Measurements from ENCODE around the gene IFT25. TPM values are rescaled to one million over a fixed set of nuclear protein-coding genes. Genes with fewer than 3 reads are reported as not detected.

The IFT25 gene
- total RNA-seq, 1 donor from 2014 or later: 19.4 TPM

GRCh38 chr1:53949023-53949990 is 3.8 kb upstream of the IFT25 start:
- no peak overlapping the region for H3K4me3 ChIP-seq
- DNase-seq (ENCODE audit: extremely low spot score in 2 of 2): no peak
- no peaks in the 10 kb centered on the region for H3K9me3 ChIP-seq
- H3K36me3 ChIP-seq: peaks cover 0 to 24% of the 10 kb centered on the region in 2 donors
- no peaks in the 10 kb centered on the region for H3K27me3 ChIP-seq
- H3K4me1 ChIP-seq: peaks cover 36% of the 10 kb centered on the region
- H3K27ac ChIP-seq: no peak overlapping the region
- intact Hi-C loops (cut with DNase I): loop anchor here (5.0 kb wide), 2 partner anchors 57 to 103 kb away; partner anchors contain the start of genes DIO1, TCEANC2 and TMEM59
- TF ChIP-seq CTCF (IDR thresholded peaks at IDR 0.05) (peak in 1 of 3 experiments; percentile 11), POLR2AphosphoS5 (IDR thresholded peaks at IDR 0.05; ENCODE audit: insufficient read depth in 1 of 2, low read depth in 1 of 2) (no peak)

GRCh38 chr1:53948291-53948690 is 2.8 kb upstream of the IFT25 start:
- intact Hi-C loops (cut with DNase I): loop anchor here (5.0 kb wide), 2 partner anchors 56 to 104 kb away; partner anchors contain the start of genes DIO1, TCEANC2 and TMEM59
- Histone ChIP-seq H3K27ac (no peak overlapping the region), H3K36me3 (peaks cover 0 to 16% of the 10 kb centered on the region in 2 donors), H3K4me1 (peaks cover 46% of the 10 kb centered on the region), H3K27me3 (no peaks in the 10 kb centered on the region), H3K9me3 (no peaks in the 10 kb centered on the region), H3K4me3 (no peak overlapping the region)
- DNase-seq (ENCODE audit: extremely low spot score in 2 of 2): no peak
- TF ChIP-seq POLR2AphosphoS5 (IDR thresholded peaks at IDR 0.05; ENCODE audit: insufficient read depth in 1 of 2, low read depth in 1 of 2): no peak
- no peak for TF ChIP-seq CTCF (IDR thresholded peaks at IDR 0.05)
- TF ChIP-seq POLR2A (IDR thresholded peaks at IDR 0.05): no peak

- no peak for TF ChIP-seq POLR2A (IDR thresholded peaks at IDR 0.05)
- no peak for TF ChIP-seq CTCF (IDR thresholded peaks at IDR 0.05)
- no peak for TF ChIP-seq POLR2AphosphoS5 (IDR thresholded peaks at IDR 0.05; ENCODE audit: insufficient read depth in 1 of 2, low read depth in 1 of 2)
- DNase-seq (ENCODE audit: extremely low spot score in 2 of 2): no peak
These were observed 1.8 kb upstream of the IFT25 start for GRCh38 chr1:53947172-53947907.

GRCh38 chr1:53946252-53947171 is 1.0 kb upstream of the IFT25 start, which contains the start of gene LRRC42:
Gene LRRC42, plus strand, starts transcription at chr1:53946350. Its CDS starts 5,650 bp downstream, at chr1:53952000.
- Histone ChIP-seq H3K27me3 (no peaks in the 10 kb centered on the region), H3K36me3 (no peaks in the 10 kb centered on the region), H3K4me3 (peak within 1 kb of the TSS; percentile 70 to 86), H3K27ac (peak within 1 kb of the TSS; percentile 87), H3K9me3 (no peaks in the 10 kb centered on the region), H3K4me1 (peaks cover 47% of the 10 kb centered on the region)
- TF ChIP-seq POLR2AphosphoS5 (IDR thresholded peaks at IDR 0.05; ENCODE audit: insufficient read depth in 1 of 2, low read depth in 1 of 2): no peak
- no peak for TF ChIP-seq CTCF (IDR thresholded peaks at IDR 0.05)
- no peak for TF ChIP-seq POLR2A (IDR thresholded peaks at IDR 0.05)
- intact Hi-C loops (cut with DNase I): loop anchor here (5.0 kb wide), 2 partner anchors 54 to 106 kb away; partner anchors contain the start of genes DIO1, TCEANC2 and TMEM59
- DNase-seq (ENCODE audit: extremely low spot score in 2 of 2): no peak

More at GRCh38 chr1:53947172-53947907, 1.8 kb upstream of the IFT25 start:
- Histone ChIP-seq H3K9me3 (no peaks in the 10 kb centered on the region), H3K27ac (peak overlapping the region; percentile 87), H3K36me3 (peaks cover 0 to 7% of the 10 kb centered on the region in 2 donors), H3K27me3 (no peaks in the 10 kb centered on the region), H3K4me3 (peak overlapping the region; percentile 70 to 86), H3K4me1 (peaks cover 47% of the 10 kb centered on the region)
- intact Hi-C loops (cut with DNase I): loop anchor here (5.0 kb wide), 2 partner anchors 55 to 105 kb away; partner anchors contain the start of genes DIO1, TCEANC2 and TMEM59
